CD8-positive, alpha-beta memory T cell (primary cell): ENCODE data around the gene TOX2. TPM values are rescaled to one million over a fixed set of nuclear protein-coding genes. Genes with fewer than 3 reads are reported as not detected.
A peak's percentile ranks its signal among the peaks of the same experiment; 100 is the strongest.

Experiments used
- CTCF ChIA-PET: fragments of 350-600 bp; sonication (Branson Sonifier 250); formaldehyde crosslinking; loops from one replicate; lab custom pipeline; 2021; ENCODE audit warnings: antibody characterized with exemption; lab: Charles Lee
- POLR2A ChIA-PET: fragments of 350-600 bp; sonication (Branson Sonifier 250); formaldehyde crosslinking; loops from one replicate; lab custom pipeline; 2021; ENCODE audit warnings: antibody characterized with exemption; lab: Charles Lee
- DNase-seq, 5 donors: peaks; one replicate each; pipeline versions ENCODE4 v3.0.0 to v3.0.0-alpha.2; 2020 to 2022; ENCODE audit warnings: mixed read lengths in 1 of 5
- H3K27ac ChIP-seq: one replicate; pipeline ENCODE4 v1.7.0; 2013; ENCODE audit warnings: low read depth, mild to moderate bottlenecking, low read length, moderate library complexity
- H3K27me3 ChIP-seq: 2 replicates; pipeline ENCODE4 v1.7.0; 2013; ENCODE audit warnings: low read length, mild to moderate bottlenecking; ENCODE audit not compliant: insufficient read depth, poor library complexity, severe bottlenecking
- H3K36me3 ChIP-seq: 2 replicates; pipeline ENCODE4 v1.7.0; 2013; ENCODE audit warnings: mild to moderate bottlenecking, low read length, moderate library complexity; ENCODE audit not compliant: insufficient read depth
- H3K4me1 ChIP-seq: 2 replicates; pipeline ENCODE4 v1.7.0; 2013; ENCODE audit warnings: mild to moderate bottlenecking, low read length, moderate library complexity; ENCODE audit not compliant: insufficient read depth
- H3K4me3 ChIP-seq: 2 replicates; pipeline ENCODE4 v1.7.0; 2013; ENCODE audit warnings: mild to moderate bottlenecking, low read length
- H3K9me3 ChIP-seq: 2 replicates; pipeline ENCODE4 v1.7.0; 2013; ENCODE audit warnings: mild to moderate bottlenecking, low read length
- H3K27ac Mint-ChIP-seq, 8 donors: one replicate each; pipeline ENCODE4 v1.8.0; 2020 to 2021; ENCODE audit warnings: mixed read lengths in 8 of 8, mild to moderate bottlenecking in 6 of 8, inconsistent platforms in 3 of 8, moderate library complexity in 3 of 8
- H3K27me3 Mint-ChIP-seq, 2 donors: one replicate each; pipeline ENCODE4 v1.8.0; 2020 to 2021; ENCODE audit warnings: mixed read lengths in 2 of 2, mild to moderate bottlenecking in 1 of 2, moderate library complexity in 1 of 2
- H3K36me3 Mint-ChIP-seq, 3 donors: one replicate each; pipeline ENCODE4 v1.8.0; 2020 to 2021; ENCODE audit warnings: mixed read lengths in 3 of 3, inconsistent platforms in 1 of 3, mild to moderate bottlenecking in 1 of 3
- H3K4me1 Mint-ChIP-seq, 3 donors: one replicate each; pipeline ENCODE4 v1.8.0; 2020 to 2021; ENCODE audit warnings: mixed read lengths in 3 of 3, inconsistent platforms in 1 of 3, mild to moderate bottlenecking in 1 of 3
- H3K4me3 Mint-ChIP-seq, 7 donors: one replicate each; pipeline ENCODE4 v1.8.0; 2020 to 2021; ENCODE audit warnings: mixed read lengths in 7 of 7, mild to moderate bottlenecking in 6 of 7, moderate library complexity in 4 of 7, inconsistent platforms in 2 of 7
- H3K9me3 Mint-ChIP-seq, 5 donors: one replicate each; pipeline ENCODE4 v1.8.0; 2020 to 2022; ENCODE audit warnings: mixed read lengths in 5 of 5, mild to moderate bottlenecking in 3 of 5, moderate library complexity in 2 of 5, inconsistent platforms in 1 of 5
- polyA plus RNA-seq: library from polyadenylated mRNA; unstranded; fragments of 300-500 nt; fragmentation: Illumina TruSeq; gene quantifications from one replicate; pipeline ENCODE4 v1.2.3, GENCODE V29; 2021
- total RNA-seq, 2 experiments: library from RNA; stranded (reverse); gene quantifications; one replicate each; pipeline ENCODE4 v1.2.3, GENCODE V29; 2021

Gene TOX2
- total and polyA plus RNA-seq, 3 experiments from 2014 or later, result 0.35 to 1.2 (median 0.39) TPM

DNA sequence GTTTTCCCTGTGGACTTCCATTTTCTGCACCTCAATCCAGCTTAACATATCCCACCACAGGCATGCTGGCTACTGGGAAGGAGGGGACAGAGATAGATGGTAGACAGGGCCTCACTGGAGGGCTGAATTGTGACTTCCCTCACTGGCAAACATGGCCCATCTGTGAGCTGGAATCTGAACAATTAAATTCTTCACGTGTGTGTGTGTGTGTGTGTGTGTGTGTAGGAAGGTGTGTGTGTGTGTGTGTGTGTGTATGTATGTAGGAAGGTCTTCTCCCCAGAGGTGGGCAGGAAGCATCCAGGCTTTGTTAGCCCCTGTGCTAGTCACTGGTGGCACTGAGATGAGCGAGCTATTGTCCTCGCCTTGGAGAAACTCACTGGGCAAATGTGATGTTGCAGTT is 5.4 kb upstream of the TOX2 start:
- Mint-ChIP-seq H3K27ac (no peak overlapping the region), H3K36me3 (peaks cover 0 to 1% (median 0%) of the 10 kb centered on the region in 3 donors), H3K27me3 (peaks cover 19 to 36% of the 10 kb centered on the region in 2 donors), H3K9me3 (peaks cover 17 to 28% (median 26%) of the 10 kb centered on the region in 5 donors), H3K4me1 (peaks cover 5 to 8% (median 7%) of the 10 kb centered on the region in 3 donors), H3K4me3 (no peak overlapping the region)
- Histone ChIP-seq H3K4me1 (no peaks in the 10 kb centered on the region), H3K36me3 (no peaks in the 10 kb centered on the region), H3K9me3 (no peaks in the 10 kb centered on the region), H3K27ac (no peak overlapping the region), H3K27me3 (peaks cover 3% of the 10 kb centered on the region), H3K4me3 (no peak overlapping the region)
- ChIA-PET POLR2A (no interaction called here), CTCF (no interaction called here)
- DNase-seq, result no peak

DNA sequence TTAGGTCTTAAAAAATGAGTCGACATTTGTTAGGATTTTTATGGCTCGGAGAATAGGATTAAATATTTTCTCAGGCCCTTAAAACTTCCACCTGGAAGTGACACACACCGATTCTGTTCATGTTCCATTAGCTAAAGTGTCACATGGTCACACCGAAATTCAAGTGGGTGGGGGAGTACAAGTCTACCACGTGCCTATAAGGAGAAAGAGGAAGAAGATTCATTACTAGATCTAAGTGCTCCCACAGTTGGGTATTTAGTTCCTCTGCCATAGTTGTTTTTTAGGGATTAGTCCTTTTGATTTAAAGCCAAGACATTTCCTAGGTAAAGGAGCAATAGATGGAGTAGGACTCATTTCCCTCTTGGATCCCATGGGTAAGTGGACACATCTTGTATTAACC is 4.9 kb upstream of the TOX2 start:
- Mint-ChIP-seq H3K4me3 (no peak overlapping the region), H3K36me3 (peaks cover 0 to 1% (median 0%) of the 10 kb centered on the region in 3 donors), H3K27me3 (peaks cover 19 to 36% of the 10 kb centered on the region in 2 donors), H3K27ac (no peak overlapping the region), H3K9me3 (peaks cover 17 to 28% (median 26%) of the 10 kb centered on the region in 5 donors), H3K4me1 (peaks cover 5 to 9% (median 7%) of the 10 kb centered on the region in 3 donors)
- Histone ChIP-seq H3K4me1 (no peaks in the 10 kb centered on the region), H3K9me3 (no peaks in the 10 kb centered on the region), H3K27me3 (peaks cover 5% of the 10 kb centered on the region), H3K27ac (no peak overlapping the region), H3K36me3 (no peaks in the 10 kb centered on the region), H3K4me3 (no peak overlapping the region)
- ChIA-PET CTCF (no interaction called here), POLR2A (no interaction called here)
- no peak for DNase-seq

DNA sequence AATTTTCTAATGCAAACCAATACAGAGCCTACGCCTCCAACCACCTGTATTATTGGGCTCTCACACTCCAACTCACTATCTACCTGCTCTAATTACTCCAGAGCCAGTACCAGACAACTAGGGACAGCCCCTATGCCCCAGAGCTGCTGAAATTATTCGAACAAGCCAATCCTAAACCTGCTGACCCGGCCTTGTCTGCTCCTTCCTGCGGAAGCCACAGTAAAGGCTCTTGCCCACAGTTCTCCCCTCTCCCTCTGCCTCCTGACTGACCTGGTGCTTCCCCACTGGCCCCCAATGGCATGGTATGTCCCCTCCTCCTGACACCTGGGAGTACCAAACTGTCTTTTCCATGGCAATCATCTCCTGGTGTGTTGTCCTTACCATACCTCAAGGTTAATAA is 4.1 kb upstream of the TOX2 start:
- Histone ChIP-seq H3K27ac (no peak overlapping the region), H3K4me1 (peaks cover 5% of the 10 kb centered on the region), H3K4me3 (no peak overlapping the region), H3K36me3 (no peaks in the 10 kb centered on the region), H3K9me3 (no peaks in the 10 kb centered on the region), H3K27me3 (peaks cover 11% of the 10 kb centered on the region)
- H3K9me3 Mint-ChIP-seq, result peaks cover 17 to 31% (median 25%) of the 10 kb centered on the region in 5 donors
- ChIA-PET POLR2A (no interaction called here), CTCF (no interaction called here)
- H3K4me1 Mint-ChIP-seq, result peaks cover 12 to 15% (median 13%) of the 10 kb centered on the region in 3 donors
- no peak for DNase-seq
- H3K4me3 Mint-ChIP-seq, result no peak overlapping the region
- H3K27ac Mint-ChIP-seq, result no peak overlapping the region
- H3K36me3 Mint-ChIP-seq, result peaks cover 0 to 1% (median 0%) of the 10 kb centered on the region in 3 donors
- H3K27me3 Mint-ChIP-seq, result peaks cover 26 to 43% of the 10 kb centered on the region in 2 donors

DNA sequence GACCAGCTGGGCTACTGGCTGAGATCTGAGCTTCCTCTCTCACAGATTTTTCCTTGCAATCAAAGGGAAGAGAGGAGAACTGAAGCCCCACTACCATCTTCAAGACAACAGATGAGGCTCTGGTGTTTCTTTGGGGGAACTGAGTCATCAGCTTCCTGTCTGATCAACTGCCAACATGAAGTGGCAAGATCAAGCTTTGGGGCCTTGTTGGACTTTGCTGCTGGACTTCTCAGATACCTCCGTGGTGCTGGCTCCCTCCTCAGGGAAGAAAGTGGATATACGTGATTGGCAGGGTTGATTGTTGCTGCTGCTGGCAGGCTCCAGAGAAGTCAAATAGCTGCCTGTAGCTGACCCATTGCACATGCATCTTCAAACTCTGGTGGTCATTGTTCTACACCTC is 3.6 kb upstream of the TOX2 start:
- peaks cover 9% of the 10 kb centered on the region for H3K4me1 ChIP-seq
- Mint-ChIP-seq H3K9me3 (peaks cover 17 to 31% (median 25%) of the 10 kb centered on the region in 5 donors), H3K4me3 (no peak overlapping the region), H3K4me1 (peaks cover 12 to 19% (median 13%) of the 10 kb centered on the region in 3 donors), H3K36me3 (peaks cover 0 to 1% (median 0%) of the 10 kb centered on the region in 3 donors), H3K27ac (no peak overlapping the region), H3K27me3 (peaks cover 28 to 44% of the 10 kb centered on the region in 2 donors)
- peaks cover 16% of the 10 kb centered on the region for H3K27me3 ChIP-seq
- no peaks in the 10 kb centered on the region for H3K9me3 ChIP-seq
- H3K36me3 ChIP-seq, result no peaks in the 10 kb centered on the region
- POLR2A ChIA-PET, result no interaction called here
- DNase-seq, result no peak
- CTCF ChIA-PET, result no interaction called here
- H3K4me3 ChIP-seq, result no peak overlapping the region
- no peak overlapping the region for H3K27ac ChIP-seq

DNA sequence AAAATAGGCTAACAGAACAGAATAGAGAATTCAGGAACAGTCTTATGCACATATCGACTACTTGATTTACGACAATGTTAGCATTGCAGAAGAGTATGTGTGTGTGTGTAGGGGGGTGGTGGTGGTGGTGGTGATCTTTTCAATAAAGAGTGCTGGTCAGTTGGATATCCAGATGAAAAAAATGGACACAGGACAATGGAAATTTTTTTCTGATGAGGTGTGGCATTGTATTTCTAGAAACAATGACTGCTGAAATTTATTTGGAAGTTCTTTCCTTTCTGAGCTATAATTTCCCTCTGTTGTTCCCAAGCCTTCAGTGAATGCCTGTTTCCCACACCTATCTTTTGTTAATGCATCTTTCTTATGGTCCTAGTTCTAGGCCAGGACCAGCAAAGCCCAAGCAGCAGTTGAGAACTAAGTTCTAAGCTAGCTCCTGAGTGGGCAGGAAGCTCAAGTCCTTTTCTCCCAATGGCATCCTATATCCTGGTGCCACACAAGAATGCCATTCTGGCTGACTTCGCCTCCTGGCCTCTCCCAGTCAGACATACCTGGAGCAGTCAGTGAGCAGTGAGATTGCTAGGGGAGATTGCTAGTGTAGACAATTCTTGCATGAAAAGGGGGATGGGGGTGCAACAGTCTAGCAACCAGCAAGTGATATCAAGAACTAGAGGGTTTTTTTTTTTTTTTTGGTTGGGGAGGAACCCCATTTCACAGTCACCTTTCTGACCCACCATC is 1.2 kb upstream of the TOX2 start:
- POLR2A ChIA-PET, result no interaction called here
- Mint-ChIP-seq H3K9me3 (peaks cover 13 to 19% (median 16%) of the 10 kb centered on the region in 5 donors), H3K27ac (no peak overlapping the region), H3K36me3 (peaks cover 0 to 1% (median 0%) of the 10 kb centered on the region in 3 donors), H3K27me3 (peaks cover 36 to 63% of the 10 kb centered on the region in 2 donors), H3K4me3 (peak overlapping the region; percentile 62 to 76 (median 71)), H3K4me1 (peaks cover 15 to 28% (median 20%) of the 10 kb centered on the region in 3 donors)
- Histone ChIP-seq H3K27me3 (peaks cover 22% of the 10 kb centered on the region), H3K36me3 (no peaks in the 10 kb centered on the region), H3K4me1 (peaks cover 15% of the 10 kb centered on the region), H3K27ac (no peak overlapping the region), H3K9me3 (no peaks in the 10 kb centered on the region), H3K4me3 (no peak overlapping the region)
- CTCF ChIA-PET, result interaction anchor here (0.7 kb wide), 1 partner anchor 118 kb away, joined by 4 read pairs; no protein-coding TSS in a partner anchor
- DNase-seq, result no peak

DNA sequence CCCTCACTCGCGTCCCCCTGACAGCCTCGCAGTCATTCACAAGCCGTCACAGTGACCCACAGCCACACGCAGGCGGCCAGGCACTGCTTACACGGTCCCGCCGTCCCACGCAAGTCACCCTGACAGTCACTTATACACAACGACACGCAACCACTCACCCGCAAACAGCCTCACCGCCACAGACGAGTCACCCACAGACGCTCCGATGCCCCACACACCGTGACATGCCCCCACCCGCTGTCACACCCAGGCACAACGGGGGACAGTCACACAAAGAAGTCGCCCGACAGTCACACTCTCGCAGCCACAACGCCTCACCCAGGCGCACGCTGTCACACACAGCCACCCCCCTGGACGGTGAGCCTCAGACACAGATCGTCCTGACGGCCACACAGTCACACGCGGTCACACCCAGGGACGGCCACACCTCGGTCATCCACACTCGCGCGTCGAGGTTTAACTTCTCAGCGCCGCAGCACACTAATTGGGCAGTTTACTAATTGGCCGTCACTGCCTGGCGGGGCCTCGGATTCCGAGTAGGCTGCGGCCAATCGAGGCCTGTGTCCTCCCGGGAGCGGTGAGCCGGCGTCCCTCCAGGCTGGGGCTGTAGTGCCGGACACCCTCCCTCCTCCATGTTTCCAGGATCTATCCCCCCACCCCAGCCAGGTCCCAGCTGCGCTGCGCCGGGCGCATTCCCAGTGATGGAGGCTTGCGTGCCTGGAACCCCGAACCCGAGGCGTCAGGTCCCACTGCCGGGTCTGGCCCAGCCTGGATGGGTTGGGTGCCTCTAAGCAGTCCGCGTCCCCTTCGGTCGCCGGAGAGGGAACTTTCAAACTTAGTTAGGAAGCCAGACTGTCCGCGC is 790 bp downstream of the TOX2 start:
- peak; percentile 6 to 66 (median 27) for DNase-seq
- peaks cover 12 to 16% (median 13%) of the 10 kb centered on the region in 5 donors for H3K9me3 Mint-ChIP-seq
- peaks cover 15 to 28% (median 20%) of the 10 kb centered on the region in 3 donors for H3K4me1 Mint-ChIP-seq
- Histone ChIP-seq H3K27ac (no peak overlapping the region), H3K27me3 (peaks cover 22% of the 10 kb centered on the region), H3K4me1 (peaks cover 15% of the 10 kb centered on the region), H3K9me3 (no peaks in the 10 kb centered on the region), H3K36me3 (no peaks in the 10 kb centered on the region), H3K4me3 (peak overlapping the region; percentile 34)
- peaks cover 0 to 1% (median 0%) of the 10 kb centered on the region in 3 donors for H3K36me3 Mint-ChIP-seq
- ChIA-PET POLR2A (no interaction called here), CTCF (no interaction called here)
- peak overlapping the region in 6 of 8 donors; percentile 19 to 90 (median 65) for H3K27ac Mint-ChIP-seq
- H3K4me3 Mint-ChIP-seq, result peak overlapping the region; percentile 78 to 90 (median 85)
- peaks cover 38 to 71% of the 10 kb centered on the region in 2 donors for H3K27me3 Mint-ChIP-seq

DNA sequence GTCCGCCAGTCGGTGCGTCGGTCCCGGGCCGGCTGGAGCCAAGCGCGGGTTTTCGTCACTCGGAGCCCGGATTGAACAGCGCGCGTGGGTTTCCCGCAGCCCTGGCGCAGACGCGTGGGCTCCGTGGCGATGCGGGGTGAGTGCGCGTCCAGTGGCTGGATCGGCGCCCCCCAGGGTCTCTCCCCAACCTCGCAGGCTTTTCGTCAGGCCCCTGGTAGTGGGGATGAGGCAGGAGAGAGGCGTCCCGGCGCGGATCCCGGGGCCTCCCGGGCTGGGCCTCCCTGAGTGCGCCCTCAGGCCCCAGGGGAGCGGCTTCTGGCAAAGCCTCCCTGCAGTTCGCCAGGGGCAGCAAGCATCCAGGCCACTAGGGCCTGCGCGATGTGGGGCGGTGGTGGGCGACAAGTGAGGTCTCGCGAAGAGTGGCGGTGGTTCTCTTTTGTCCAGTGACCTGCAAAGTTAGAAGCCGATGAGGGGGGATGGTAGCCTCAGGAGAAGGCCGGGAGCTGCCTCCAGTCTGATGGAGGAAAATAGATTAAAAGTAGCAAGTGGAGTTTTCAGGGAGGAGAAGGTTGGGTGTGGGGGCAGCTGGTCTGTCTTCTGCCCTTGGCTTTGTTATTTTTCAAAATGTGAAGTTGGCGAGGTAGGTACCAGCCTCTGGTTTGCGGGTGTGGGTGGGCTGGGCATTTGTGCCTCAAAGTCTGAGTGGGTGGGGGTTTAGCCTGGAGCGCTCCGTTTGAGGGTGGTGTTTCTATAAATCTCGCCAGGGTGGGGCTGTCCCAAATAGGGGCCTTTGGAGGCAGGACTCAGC is 1.6 kb downstream of the TOX2 start:
- Histone ChIP-seq H3K36me3 (no peaks in the 10 kb centered on the region), H3K9me3 (no peaks in the 10 kb centered on the region), H3K27me3 (peaks cover 22% of the 10 kb centered on the region), H3K27ac (no peak overlapping the region), H3K4me3 (no peak overlapping the region), H3K4me1 (peaks cover 15% of the 10 kb centered on the region)
- ChIA-PET CTCF (no interaction called here), POLR2A (no interaction called here)
- Mint-ChIP-seq H3K36me3 (peaks cover 0 to 1% (median 0%) of the 10 kb centered on the region in 3 donors), H3K4me1 (peaks cover 16 to 29% (median 22%) of the 10 kb centered on the region in 3 donors), H3K9me3 (peaks cover 12 to 16% (median 13%) of the 10 kb centered on the region in 5 donors), H3K4me3 (peak overlapping the region; percentile 78 to 87 (median 82)), H3K27ac (peak overlapping the region in 2 of 8 donors; percentile 2 to 39), H3K27me3 (peaks cover 35 to 62% of the 10 kb centered on the region in 2 donors)
- no peak for DNase-seq
